Renal cortex interstitium (tissue), 15 donors: ENCODE data around the gene PRR20C. TPM values are rescaled to one million over a fixed set of nuclear protein-coding genes. Genes with fewer than 3 reads are reported as not detected.
"Not testable (repeated sequence)": the region's sequence is repeated elsewhere in the genome, so short reads cannot be mapped to it uniquely, and the experiment has no call there.

Experiments
- DNase-seq, 11 donors: peaks; one replicate each; pipeline ENCODE4 v3.0.0-alpha.2; 2013; ENCODE audit warnings: low read depth in 9 of 11, low spot score in 4 of 11; ENCODE audit errors: extremely low read depth in 1 of 11
- long read RNA-seq, 16 experiments: transcript quantifications; one replicate each; lab custom pipeline, GENCODE V29; 2026
- polyA plus RNA-seq, 3 donors: library from polyadenylated mRNA; unstranded; fragments of 120-200 nt; gene quantifications; one replicate each; pipeline ENCODE4 v1.2.1, GENCODE V29; 2013; ENCODE audit not compliant: insufficient read length in 3 of 3

The PRR20C gene
- polyA plus RNA-seq = not detected
- long read RNA-seq, donor 1 = 0 reads
- long read RNA-seq, donor 2 = 0 reads
- long read RNA-seq, donor 3 = 0 reads
- long read RNA-seq, donor 4 = 0 reads
- long read RNA-seq, donor 5 = 0 reads
- long read RNA-seq, donor 6 = 0 reads
- long read RNA-seq, donor 7 = 0 reads
- long read RNA-seq, donor 8 = 0 reads
- long read RNA-seq, donor 9 = 0 reads
- long read RNA-seq, donor 10 = 0 reads
- long read RNA-seq, donor 11 = 0 reads
- long read RNA-seq, donor 12 = 0 reads
- long read RNA-seq, donor 13 = 0 reads
- long read RNA-seq, donor 14 = 0 reads
- long read RNA-seq, donor 15 = 0 reads
- long read RNA-seq, donor 16 = 0 reads

DNA sequence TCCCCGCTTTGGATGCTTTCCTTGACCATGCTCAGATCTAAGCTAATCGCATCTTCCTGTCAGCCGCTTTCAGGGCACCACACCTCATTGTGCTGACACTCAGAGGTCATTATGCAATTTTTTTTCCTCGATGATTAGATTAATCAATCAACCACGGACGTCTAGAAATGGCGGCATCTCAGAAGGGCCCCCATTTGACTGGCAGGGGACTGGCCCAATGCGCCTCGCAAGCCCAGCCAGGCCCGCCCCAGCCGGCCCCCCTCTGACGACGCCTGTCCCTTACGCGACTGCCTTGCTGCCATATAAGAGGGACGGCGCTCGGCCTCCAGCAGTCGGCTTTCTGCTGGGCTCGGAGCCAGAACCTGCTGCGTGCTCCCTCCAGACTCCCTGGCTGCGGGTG is at the start of gene PRR20C:
Gene PRR20C, plus strand, starts transcription at position 301 of the 400 bp plus-strand sequence. CDS start 387 bp downstream, outside the sequence.
- DNase-seq = not testable (repeated sequence)

DNA sequence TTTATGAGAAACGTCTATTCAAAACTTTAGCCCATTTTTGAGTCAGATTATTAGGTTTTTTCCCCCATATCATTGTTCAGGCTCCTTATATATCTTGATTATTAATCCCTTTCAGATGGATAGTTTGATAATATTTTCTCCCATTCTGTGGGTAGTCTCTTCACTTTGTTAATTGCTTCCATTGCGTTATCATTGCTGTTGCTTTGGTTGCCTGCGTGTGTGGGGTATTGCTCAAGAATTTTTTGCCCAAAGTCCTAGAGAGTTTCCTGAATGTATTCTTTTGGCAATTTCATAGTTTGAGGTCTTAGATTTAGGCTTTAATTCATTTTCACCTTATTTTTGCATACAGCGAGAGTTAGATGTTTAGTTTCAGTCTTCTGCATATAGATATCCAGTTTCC is 38.9 kb upstream of the PRR20C start:
- DNase-seq = no peak

DNA sequence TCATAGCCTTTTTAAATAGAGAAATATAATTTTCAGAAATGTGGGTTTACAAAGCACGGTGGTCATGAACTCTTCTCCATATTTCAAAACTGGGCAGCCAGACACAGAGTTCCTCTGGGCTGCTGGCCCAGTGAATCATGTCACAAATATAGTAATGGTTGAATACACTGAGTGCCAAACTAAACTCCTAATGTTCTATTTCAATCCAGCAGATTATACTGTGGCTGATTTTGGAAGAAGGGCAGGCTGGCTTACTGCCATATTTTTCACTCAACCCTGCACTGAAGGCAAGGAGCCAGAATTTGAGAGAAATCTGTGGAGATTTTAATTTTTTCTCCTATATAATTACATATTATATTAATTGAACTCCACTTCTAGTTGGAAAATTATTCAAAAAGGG is 30.2 kb upstream of the PRR20C start:
- peak in 1 of 11 donors; percentile 2 for DNase-seq

DNA sequence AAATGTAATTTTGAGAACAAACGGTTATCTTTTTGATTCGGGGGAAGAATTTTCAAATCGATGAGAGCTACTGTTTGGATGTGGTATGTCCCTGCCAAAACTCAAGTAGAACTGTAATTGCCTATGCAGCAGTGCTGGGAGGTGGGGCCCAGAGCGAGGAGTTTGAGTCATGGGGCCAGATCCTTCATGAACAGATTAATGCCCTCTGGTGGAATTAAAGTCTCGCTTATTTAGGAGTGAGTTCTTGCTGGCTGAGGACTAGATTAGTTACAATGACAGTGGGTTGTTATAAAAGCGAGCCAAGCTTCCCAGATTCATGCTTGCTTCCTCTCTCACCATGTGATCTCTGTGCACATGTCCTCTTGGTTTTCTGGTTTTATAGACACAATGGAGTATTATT is 25.0 kb upstream of the PRR20C start:
- DNase-seq = no peak

DNA sequence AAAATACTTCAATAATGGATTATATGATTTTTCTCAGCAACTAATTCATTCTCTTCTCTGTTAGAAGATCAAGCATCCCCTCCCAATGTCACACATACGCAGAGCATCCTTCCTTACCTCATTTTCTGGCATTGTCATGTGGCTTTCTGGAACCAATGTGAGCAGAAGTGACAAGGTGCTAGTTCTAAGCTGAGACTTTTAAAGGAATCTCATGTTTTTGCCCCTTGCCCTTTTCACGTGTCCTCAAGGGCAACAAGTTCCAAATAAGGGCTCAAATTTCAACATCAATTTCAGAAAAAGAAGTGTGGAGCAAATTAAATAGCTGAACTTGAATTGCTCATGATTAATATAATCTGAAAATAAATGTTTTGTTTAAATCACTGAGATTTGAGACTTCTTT is 17.8 kb upstream of the PRR20C start:
- DNase-seq = no peak

DNA sequence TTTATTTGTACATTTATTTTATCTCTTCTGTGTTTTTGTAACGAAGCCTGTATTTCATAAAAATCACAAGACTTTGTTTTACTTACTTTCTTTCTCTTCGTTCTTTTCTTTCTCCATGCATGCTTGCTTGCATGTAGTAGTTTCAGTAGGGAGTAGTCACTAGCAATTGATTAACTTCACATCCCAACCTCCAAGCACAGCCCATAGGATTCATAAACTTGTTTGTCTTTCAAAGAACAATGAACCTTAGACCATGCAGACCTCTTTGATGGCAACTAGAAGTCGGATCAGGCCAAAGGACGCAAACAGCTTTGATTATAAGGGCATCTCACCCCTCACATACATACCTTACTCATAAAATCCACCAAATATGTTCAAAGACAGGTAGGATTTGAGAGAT is 16.3 kb upstream of the PRR20C start:
- DNase-seq = no peak

DNA sequence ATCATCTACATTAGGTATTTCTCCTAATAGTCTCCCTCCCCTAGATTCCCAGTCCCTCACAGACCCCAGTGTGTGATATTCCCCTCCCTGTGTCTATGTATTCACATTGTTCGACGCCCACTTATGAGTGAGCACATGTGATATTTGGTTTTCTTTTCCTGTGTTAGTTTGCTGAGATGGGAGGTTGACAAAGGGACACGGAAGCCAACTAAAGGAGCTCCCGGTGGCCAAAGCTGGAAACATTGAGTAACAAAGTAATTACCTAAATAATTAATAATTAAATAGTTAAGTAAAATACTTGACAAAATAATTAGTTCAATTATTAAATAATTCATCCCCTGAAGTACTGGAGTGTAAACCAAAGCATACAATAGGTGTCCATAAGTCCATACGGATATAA is 14.9 kb upstream of the PRR20C start:
- DNase-seq = no peak

DNA sequence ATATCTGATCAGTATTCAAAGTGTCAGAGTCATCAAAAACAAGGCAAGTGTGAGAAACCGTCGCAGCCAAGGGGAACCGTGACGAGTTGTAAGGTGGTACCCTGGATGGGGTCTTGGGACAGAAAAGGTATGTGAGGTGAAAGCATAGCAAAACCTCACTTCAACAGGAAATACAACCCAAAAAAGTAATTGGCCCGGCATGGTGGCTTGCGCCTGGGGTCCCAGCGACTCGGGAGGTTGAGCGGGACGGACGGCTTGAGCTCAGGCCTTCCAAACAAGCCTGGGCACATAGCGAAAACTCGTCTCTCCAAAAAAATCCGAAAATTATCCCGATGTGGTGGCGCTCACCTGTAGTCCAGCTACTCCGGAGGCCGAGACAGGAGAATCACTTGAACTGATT is 14.1 kb upstream of the PRR20C start:
- not testable (repeated sequence) for DNase-seq

DNA sequence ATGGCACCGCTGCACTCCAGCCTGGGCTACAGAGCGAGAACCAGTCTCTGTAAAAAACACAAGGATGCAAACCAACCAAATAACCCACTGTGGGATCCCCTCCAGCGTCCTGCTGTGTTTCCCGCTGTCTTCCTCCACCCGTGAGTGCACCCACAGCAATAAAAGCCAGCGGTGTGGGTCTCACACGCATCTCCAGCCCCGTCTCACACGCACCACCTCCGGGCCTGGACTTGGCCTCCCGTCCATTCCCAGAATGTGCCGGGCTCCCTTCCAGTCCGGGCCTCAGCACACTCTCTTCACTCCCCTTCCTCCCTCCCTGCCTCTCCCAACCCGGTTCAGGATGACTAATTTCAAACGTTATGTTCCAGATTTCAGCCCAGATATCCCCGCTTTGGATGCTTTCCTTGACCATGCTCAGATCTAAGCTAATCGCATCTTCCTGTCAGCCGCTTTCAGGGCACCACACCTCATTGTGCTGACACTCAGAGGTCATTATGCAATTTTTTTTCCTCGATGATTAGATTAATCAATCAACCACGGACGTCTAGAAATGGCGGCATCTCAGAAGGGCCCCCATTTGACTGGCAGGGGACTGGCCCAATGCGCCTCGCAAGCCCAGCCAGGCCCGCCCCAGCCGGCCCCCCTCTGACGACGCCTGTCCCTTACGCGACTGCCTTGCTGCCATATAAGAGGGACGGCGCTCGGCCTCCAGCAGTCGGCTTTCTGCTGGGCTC is 13.5 kb upstream of the PRR20C start, which contains the start of gene PRR20A:
Gene PRR20A, plus strand, starts transcription at position 684 of the 734 bp plus-strand sequence. CDS start 387 bp downstream, outside the sequence.
- not testable (repeated sequence) for DNase-seq

DNA sequence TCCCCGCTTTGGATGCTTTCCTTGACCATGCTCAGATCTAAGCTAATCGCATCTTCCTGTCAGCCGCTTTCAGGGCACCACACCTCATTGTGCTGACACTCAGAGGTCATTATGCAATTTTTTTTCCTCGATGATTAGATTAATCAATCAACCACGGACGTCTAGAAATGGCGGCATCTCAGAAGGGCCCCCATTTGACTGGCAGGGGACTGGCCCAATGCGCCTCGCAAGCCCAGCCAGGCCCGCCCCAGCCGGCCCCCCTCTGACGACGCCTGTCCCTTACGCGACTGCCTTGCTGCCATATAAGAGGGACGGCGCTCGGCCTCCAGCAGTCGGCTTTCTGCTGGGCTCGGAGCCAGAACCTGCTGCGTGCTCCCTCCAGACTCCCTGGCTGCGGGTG is 6.7 kb upstream of the PRR20C start, which contains the start of gene PRR20B:
Gene PRR20B, plus strand, starts transcription at position 301 of the 400 bp plus-strand sequence. CDS start 387 bp downstream, outside the sequence.
- DNase-seq = not testable (repeated sequence)

DNA sequence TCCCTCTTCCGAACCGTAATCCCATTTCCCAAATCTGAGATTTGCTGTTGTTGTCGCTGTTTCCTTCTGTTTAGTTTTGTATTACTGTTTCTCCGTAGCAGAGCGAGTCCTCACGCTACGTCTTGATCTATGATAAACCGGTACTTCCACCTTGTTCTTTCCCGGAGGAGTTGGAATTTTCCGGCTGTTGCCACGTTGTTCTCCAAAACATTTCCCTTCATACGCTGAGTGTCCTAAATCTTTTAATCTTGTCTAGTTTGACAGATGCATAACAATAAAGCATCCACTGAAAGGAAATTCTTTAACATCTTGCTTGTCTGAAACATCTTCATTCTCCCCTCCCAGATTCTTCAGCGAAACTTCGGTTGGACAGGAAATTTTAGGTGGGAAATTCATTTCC is 5.8 kb upstream of the PRR20C start:
- not testable (repeated sequence) for DNase-seq

DNA sequence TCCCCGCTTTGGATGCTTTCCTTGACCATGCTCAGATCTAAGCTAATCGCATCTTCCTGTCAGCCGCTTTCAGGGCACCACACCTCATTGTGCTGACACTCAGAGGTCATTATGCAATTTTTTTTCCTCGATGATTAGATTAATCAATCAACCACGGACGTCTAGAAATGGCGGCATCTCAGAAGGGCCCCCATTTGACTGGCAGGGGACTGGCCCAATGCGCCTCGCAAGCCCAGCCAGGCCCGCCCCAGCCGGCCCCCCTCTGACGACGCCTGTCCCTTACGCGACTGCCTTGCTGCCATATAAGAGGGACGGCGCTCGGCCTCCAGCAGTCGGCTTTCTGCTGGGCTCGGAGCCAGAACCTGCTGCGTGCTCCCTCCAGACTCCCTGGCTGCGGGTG is 6.5 kb downstream of the PRR20C start, which contains the start of gene PRR20D:
Gene PRR20D, plus strand, starts transcription at position 301 of the 400 bp plus-strand sequence. CDS start 387 bp downstream, outside the sequence.
- not testable (repeated sequence) for DNase-seq

DNA sequence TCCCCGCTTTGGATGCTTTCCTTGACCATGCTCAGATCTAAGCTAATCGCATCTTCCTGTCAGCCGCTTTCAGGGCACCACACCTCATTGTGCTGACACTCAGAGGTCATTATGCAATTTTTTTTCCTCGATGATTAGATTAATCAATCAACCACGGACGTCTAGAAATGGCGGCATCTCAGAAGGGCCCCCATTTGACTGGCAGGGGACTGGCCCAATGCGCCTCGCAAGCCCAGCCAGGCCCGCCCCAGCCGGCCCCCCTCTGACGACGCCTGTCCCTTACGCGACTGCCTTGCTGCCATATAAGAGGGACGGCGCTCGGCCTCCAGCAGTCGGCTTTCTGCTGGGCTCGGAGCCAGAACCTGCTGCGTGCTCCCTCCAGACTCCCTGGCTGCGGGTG is 13.0 kb downstream of the PRR20C start, which contains the start of gene PRR20E:
Gene PRR20E, plus strand, starts transcription at position 301 of the 400 bp plus-strand sequence. CDS start 387 bp downstream, outside the sequence.
- not testable (repeated sequence) for DNase-seq

DNA sequence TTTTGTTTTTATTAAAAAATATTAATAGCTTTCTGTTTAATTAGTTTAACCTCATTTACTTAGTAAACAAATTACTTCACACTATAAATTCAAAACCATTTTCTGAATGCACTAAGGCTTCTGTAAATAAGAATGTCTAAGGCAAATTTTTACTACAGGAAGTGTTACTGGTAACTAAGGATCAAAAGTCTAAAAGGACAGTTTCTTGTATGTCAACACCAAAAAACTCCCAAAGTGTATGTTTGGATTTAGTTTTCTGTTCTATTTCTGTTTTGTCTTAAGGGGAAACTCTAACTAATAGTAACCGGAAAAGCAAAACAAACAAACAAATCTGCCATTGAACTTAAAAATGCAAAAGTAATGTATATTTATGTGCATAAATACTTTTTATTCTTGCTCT is 37.8 kb downstream of the PRR20C start:
- no peak for DNase-seq

Other genes starting within 250 kb of the PRR20C start
- not detected for gene PRR20A, start 13.1 kb upstream of the PRR20C start, polyA plus RNA-seq
- gene PRR20B, start 6.6 kb upstream of the PRR20C start, polyA plus RNA-seq = not detected
- gene PRR20D, start 6.6 kb downstream of the PRR20C start, polyA plus RNA-seq = not detected
- not detected for gene PRR20E, start 13.1 kb downstream of the PRR20C start, polyA plus RNA-seq